CD14-positive monocyte (primary cell): ENCODE measurements around the gene VMAC. TPM values are rescaled to one million over a fixed set of nuclear protein-coding genes. Genes with fewer than 3 reads are reported as not detected.

Source experiments
- DNase-seq, 3 donors: peaks; one replicate each; pipeline ENCODE4 v3.0.0-alpha.2; 2011 to 2022
- H2AFZ ChIP-seq: 2 replicates; pipeline ENCODE4 v1.6.0; 2012; ENCODE audit warnings: mild to moderate bottlenecking, low read depth, low read length, inconsistent platforms; ENCODE audit not compliant: insufficient read depth, poor library complexity, severe bottlenecking
- H3K27ac ChIP-seq, 2 donors: 1 replicate in 1 of 2; 2 replicates in 1 of 2; pipeline ENCODE4 v1.5.1; 2012 to 2013; ENCODE audit warnings: low read length in 2 of 2, control low read depth in 1 of 2, inconsistent platforms in 1 of 2, low read depth in 1 of 2, mild to moderate bottlenecking in 1 of 2
- H3K27me3 ChIP-seq, 2 donors: one replicate each; pipeline versions ENCODE4 v1.6.0 to v1.6.1; 2011 to 2013; ENCODE audit warnings: low read length in 2 of 2; ENCODE audit not compliant: control insufficient read depth in 2 of 2, insufficient read depth in 2 of 2
- H3K36me3 ChIP-seq, 2 donors: replicated peaks in 1 of 2; 1 replicate in 1 of 2; 2 replicates in 1 of 2; pipeline versions ENCODE4 v1.5.1 to v1.6.1; 2012 to 2013; ENCODE audit warnings: low read length in 2 of 2, control low read depth in 1 of 2, inconsistent platforms in 1 of 2, mild to moderate bottlenecking in 1 of 2; ENCODE audit not compliant: insufficient read depth in 2 of 2, control insufficient read depth in 1 of 2
- H3K4me1 ChIP-seq, 2 donors: 1 replicate in 1 of 2; 2 replicates in 1 of 2; pipeline versions ENCODE4 v1.5.1 to v1.6.1; 2012 to 2013; ENCODE audit warnings: low read length in 2 of 2, control low read depth in 1 of 2, inconsistent platforms in 1 of 2, mild to moderate bottlenecking in 1 of 2, moderate library complexity in 1 of 2; ENCODE audit not compliant: insufficient read depth in 2 of 2, control insufficient read depth in 1 of 2
- H3K4me2 ChIP-seq: replicated peaks from 2 replicates; pipeline ENCODE3; 2012; ENCODE audit warnings: low read length, moderate library complexity, mild to moderate bottlenecking; ENCODE audit not compliant: poor library complexity, severe bottlenecking; ENCODE audit errors: extremely low read depth
- H3K4me3 ChIP-seq, 3 experiments: fragments of 200-600 bp in 1 of 3; sonication (generic) in 1 of 3; replicated peaks in 1 of 3; 1 replicate in 2 of 3; 2 replicates in 1 of 3; pipeline ENCODE4 v1.5.1; 2011 to 2013; ENCODE audit warnings: low read length in 3 of 3, mild to moderate bottlenecking in 3 of 3, control low read depth in 2 of 3, low read depth in 2 of 3, inconsistent platforms in 1 of 3, moderate library complexity in 1 of 3
- H3K79me2 ChIP-seq: 2 replicates; pipeline ENCODE4 v1.6.0; 2012; ENCODE audit warnings: mild to moderate bottlenecking, control low read depth, inconsistent platforms, low read length, moderate library complexity; ENCODE audit not compliant: insufficient read depth
- H3K9ac ChIP-seq: 2 replicates; pipeline ENCODE4 v1.6.0; 2017; ENCODE audit warnings: low read length, mild to moderate bottlenecking; ENCODE audit not compliant: insufficient read depth, poor library complexity, severe bottlenecking
- H3K9me3 ChIP-seq, 2 donors: replicated peaks in 1 of 2; 1 replicate in 1 of 2; 2 replicates in 1 of 2; pipeline versions ENCODE4 v1.5.1 to v1.6.1; 2012 to 2013; ENCODE audit warnings: low read length in 2 of 2, control low read depth in 1 of 2; ENCODE audit not compliant: control insufficient read depth in 1 of 2, insufficient read depth in 1 of 2
- H4K20me1 ChIP-seq: 2 replicates; pipeline ENCODE4 v1.6.0; 2012; ENCODE audit warnings: mild to moderate bottlenecking, low read length, control low read depth, moderate library complexity; ENCODE audit not compliant: insufficient read depth
- H3K27ac Mint-ChIP-seq, 7 donors: one replicate each; pipeline ENCODE4 v1.8.0; 2020; ENCODE audit warnings: mild to moderate bottlenecking in 7 of 7, mixed read lengths in 7 of 7, moderate library complexity in 6 of 7, inconsistent platforms in 2 of 7
- H3K27me3 Mint-ChIP-seq, 3 donors: one replicate each; pipeline ENCODE4 v1.8.0; 2021 to 2022; ENCODE audit warnings: low read depth in 3 of 3, mild to moderate bottlenecking in 3 of 3, mixed read lengths in 3 of 3, moderate library complexity in 3 of 3, inconsistent platforms in 1 of 3
- H3K36me3 Mint-ChIP-seq, 2 donors: one replicate each; pipeline ENCODE4 v1.8.0; 2020; ENCODE audit warnings: mixed read lengths in 2 of 2, inconsistent platforms in 1 of 2, mild to moderate bottlenecking in 1 of 2
- H3K4me1 Mint-ChIP-seq: one replicate; pipeline ENCODE4 v1.8.0; 2020; ENCODE audit warnings: mild to moderate bottlenecking, mixed read lengths
- H3K4me3 Mint-ChIP-seq, 2 donors: one replicate each; pipeline ENCODE4 v1.8.0; 2020; ENCODE audit warnings: mild to moderate bottlenecking in 2 of 2, mixed read lengths in 2 of 2, moderate library complexity in 1 of 2
- H3K9me3 Mint-ChIP-seq, 7 donors: one replicate each; pipeline ENCODE4 v1.8.0; 2020 to 2022; ENCODE audit warnings: mixed read lengths in 7 of 7, mild to moderate bottlenecking in 6 of 7, moderate library complexity in 6 of 7, inconsistent platforms in 2 of 7
- CTCF ChIP-seq: fragments of 200-600 bp; IDR thresholded peaks from one replicate; pipeline ENCODE4 v1.8.0; 2022; ENCODE audit warnings: antibody characterized with exemption, mild to moderate bottlenecking
- WGBS: methylation state at CpG from one replicate; pipeline ENCODE4 v1.1.5; 2013; ENCODE audit warnings: missing lambda C conversion rate; ENCODE audit not compliant: insufficient coverage; 5-methylcytosine and 5-hydroxymethylcytosine counted together
- intact Hi-C, 2 donors: fragments of 100-400 bp; cut with micrococcal nuclease; formaldehyde crosslinking; loops; one replicate each; pipeline versions ENCODE4 v1.15.0 to v1.15.1; 2023
- polyA plus RNA-seq, 3 donors: library from polyadenylated mRNA; depleted of rRNA in 1 of 3; unstranded in 2 of 3; stranded (reverse) in 1 of 3; fragments of 300-500 nt in 2 of 3; fragments of >200 nt in 1 of 3; fragmentation: Illumina TruSeq in 2 of 3; gene quantifications; 1 replicate in 2 of 3; 2 replicates in 1 of 3; pipeline ENCODE4 v1.2.3, GENCODE V29; 2012 to 2021

Gene VMAC
- polyA plus RNA-seq, 3 donors, result 3.1 to 13.0 (median 4.3) TPM

GRCh38 chr19:5936292-5936592 lies 31.6 kb downstream of the VMAC start:
- H3K4me3 ChIP-seq, result no peak overlapping the region
- H3K9ac ChIP-seq, result no peak overlapping the region
- H3K4me1 ChIP-seq, result no peaks in the 10 kb centered on the region
- Mint-ChIP-seq H3K9me3 (no peaks in the 10 kb centered on the region), H3K4me1 (no peaks in the 10 kb centered on the region), H3K27me3 (peaks cover 0 to 2% (median 0%) of the 10 kb centered on the region in 3 donors), H3K36me3 (peaks cover 72 to 95% of the 10 kb centered on the region in 2 donors), H3K4me3 (no peak overlapping the region), H3K27ac (peak overlapping the region in 1 of 7 donors; percentile 56)
- H3K36me3 ChIP-seq, result peaks cover 79 to 97% of the 10 kb centered on the region in 2 donors
- H3K27me3 ChIP-seq, result no peaks in the 10 kb centered on the region
- no peaks in the 10 kb centered on the region for H3K9me3 ChIP-seq
- intact Hi-C loops, result no loop called here
- TF ChIP-seq CTCF, result no peak
- H3K79me2 ChIP-seq, result peaks cover under 1% of the 10 kb centered on the region
- WGBS, result 98% methylated on average over 9 of the region's 9 CpGs
- no peak overlapping the region for H2AFZ ChIP-seq
- H3K27ac ChIP-seq, result no peak overlapping the region
- no peak for DNase-seq
- peaks cover 52% of the 10 kb centered on the region for H4K20me1 ChIP-seq
- H3K4me2 ChIP-seq, result no peak overlapping the region

DNA sequence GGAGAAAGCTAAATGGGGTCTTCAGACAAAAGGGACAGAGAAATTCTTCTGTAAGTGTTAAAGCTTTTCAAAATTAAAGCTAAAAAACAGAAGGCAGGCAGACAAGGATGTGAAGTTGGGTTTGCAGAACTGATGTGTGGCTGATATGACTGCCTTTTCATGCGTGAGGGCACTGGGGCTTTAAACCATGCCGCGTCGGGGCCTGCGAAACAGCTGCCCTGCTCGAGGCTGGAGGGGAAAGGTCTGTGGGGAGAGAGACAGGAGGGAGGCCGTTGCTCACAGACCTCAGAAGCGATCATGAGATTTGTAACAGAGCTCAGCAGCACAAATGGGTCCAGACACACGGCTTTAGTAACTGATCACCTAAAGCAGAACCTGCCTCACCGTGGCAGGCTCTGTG lies 32.9 kb downstream of the VMAC start:
- Mint-ChIP-seq H3K9me3 (no peaks in the 10 kb centered on the region), H3K4me3 (no peak overlapping the region), H3K27me3 (peaks cover 0 to 2% (median 0%) of the 10 kb centered on the region in 3 donors), H3K36me3 (peaks cover 69 to 93% of the 10 kb centered on the region in 2 donors), H3K4me1 (no peaks in the 10 kb centered on the region), H3K27ac (peak overlapping the region in 2 of 7 donors; percentile 58 to 70)
- Histone ChIP-seq H3K4me3 (no peak overlapping the region), H3K27me3 (no peaks in the 10 kb centered on the region), H3K27ac (no peak overlapping the region), H4K20me1 (peaks cover 62% of the 10 kb centered on the region), H3K9ac (no peak overlapping the region), H3K79me2 (peaks cover 12% of the 10 kb centered on the region), H3K9me3 (no peaks in the 10 kb centered on the region), H3K4me2 (no peak overlapping the region), H2AFZ (no peak overlapping the region), H3K36me3 (peaks cover 72 to 95% of the 10 kb centered on the region in 2 donors), H3K4me1 (no peaks in the 10 kb centered on the region)
- 87% methylated on average over 9 of the region's 10 CpGs for WGBS
- TF ChIP-seq CTCF, result no peak
- no peak for DNase-seq
- intact Hi-C loops, result no loop called here
